Measurements from ENCODE around the gene FER1L5.

DNA sequence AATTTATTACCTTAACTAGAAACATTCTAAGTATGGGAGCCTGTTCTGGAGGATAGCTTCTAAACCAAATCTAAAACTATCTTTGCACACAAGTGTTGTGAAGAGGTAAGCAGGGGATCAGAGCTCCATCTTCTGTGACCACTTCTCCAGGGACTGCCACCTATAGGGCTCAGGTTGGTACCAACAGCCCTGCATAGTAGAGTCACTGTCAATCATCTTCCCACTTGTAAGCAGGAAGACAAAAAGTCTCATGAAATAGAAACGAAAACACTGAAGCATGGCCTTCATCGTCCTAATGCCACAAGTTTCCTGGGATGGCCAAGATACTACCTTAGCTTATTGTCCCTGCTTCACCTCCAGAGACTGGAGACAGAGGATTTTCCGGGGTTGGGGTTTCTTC, 48.3 kb upstream of the FER1L5 start:
- TF ChIP-seq, protein P1, sequence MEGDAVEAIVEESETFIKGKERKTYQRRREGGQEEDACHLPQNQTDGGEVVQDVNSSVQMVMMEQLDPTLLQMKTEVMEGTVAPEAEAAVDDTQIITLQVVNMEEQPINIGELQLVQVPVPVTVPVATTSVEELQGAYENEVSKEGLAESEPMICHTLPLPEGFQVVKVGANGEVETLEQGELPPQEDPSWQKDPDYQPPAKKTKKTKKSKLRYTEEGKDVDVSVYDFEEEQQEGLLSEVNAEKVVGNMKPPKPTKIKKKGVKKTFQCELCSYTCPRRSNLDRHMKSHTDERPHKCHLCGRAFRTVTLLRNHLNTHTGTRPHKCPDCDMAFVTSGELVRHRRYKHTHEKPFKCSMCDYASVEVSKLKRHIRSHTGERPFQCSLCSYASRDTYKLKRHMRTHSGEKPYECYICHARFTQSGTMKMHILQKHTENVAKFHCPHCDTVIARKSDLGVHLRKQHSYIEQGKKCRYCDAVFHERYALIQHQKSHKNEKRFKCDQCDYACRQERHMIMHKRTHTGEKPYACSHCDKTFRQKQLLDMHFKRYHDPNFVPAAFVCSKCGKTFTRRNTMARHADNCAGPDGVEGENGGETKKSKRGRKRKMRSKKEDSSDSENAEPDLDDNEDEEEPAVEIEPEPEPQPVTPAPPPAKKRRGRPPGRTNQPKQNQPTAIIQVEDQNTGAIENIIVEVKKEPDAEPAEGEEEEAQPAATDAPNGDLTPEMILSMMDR (IDR thresholded peaks at IDR 0.05) = no peak
- TF ChIP-seq POLR2A (IDR thresholded peaks at IDR 0.05) = no peak

All from body of pancreas (tissue), 4 donors.